Stimulated activated CD8-positive, alpha-beta memory T cell treated with anti-CD3 and anti-CD28 coated beads, Interleukin-12 subunit alpha, Interleukin-12 subunit beta, amount 100 ng/mL, for 24 hours (primary cell): ENCODE measurements around the gene SLC35F6.
"Not testable (repeated sequence)": the region's sequence is repeated elsewhere in the genome, so short reads cannot be mapped to it uniquely, and the experiment has no call there.

Experiments
- DNase-seq: peaks from one replicate; pipeline ENCODE4 v3.0.0-alpha.2; 2020; ENCODE audit errors: extremely low read depth

SLC35F6 gene

DNA sequence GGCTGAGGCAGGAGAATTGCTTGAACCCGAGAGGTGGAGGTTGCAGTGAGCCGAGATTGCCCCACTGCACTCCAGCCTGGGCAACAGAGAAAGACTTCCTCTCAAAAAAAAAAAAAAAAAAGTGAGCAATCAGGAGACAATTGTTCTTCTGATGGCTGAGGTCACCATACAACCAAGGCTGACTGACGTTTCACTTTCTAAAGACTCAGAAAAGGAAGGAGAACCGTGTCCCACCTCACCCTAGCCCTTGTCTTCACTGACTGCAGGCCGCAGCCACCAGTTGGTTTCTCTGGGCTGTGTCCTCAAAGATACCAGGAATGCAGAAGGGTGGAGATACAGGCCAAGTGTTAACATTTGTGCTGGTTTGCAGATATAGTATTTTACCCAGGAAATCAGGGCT lies 7.7 kb upstream of the SLC35F6 start:
- no peak for DNase-seq

DNA sequence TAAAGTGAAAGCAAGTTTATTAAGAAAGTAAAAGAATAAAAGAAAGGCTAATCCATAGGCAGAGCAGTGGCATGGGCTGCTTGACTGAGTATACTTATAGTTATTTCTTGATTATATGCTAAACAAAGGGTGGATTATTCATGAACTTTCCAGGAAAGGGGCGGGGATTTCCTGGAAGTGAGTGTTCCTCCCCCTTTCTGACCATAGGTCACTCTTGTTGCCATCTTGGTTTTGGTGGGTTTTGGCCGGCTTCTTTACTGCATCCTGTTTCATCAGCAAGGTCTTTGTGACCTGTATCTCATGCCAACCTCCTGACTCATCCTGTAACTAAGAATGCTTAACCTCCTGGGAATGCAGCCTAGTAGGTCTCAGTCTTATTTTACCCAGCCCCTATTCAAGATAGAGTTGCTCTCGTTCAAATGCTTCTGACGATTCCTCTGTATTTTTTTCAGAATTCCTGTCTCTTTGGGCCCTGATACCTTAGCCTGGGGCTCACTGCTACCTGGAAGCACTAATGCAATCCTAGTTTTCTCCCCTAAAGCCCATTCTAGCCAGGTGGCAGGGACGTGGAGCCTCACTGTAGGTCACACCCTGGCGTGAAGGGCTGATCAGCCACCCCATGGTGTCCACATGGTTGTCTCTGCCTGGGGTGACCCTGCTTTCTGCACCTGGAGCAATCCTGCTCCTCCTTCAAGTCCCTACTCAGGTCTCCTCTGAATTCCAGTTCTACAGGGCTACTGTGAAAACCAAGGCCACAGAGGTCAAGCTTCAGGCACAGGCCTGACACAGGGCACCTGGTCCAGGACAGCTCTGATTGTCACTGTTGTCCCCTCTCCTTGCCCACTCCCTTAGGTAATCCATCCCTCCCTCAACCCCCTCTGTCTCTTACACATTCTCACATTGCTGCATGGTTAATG lies 6.0 kb upstream of the SLC35F6 start:
- DNase-seq: no peak

DNA sequence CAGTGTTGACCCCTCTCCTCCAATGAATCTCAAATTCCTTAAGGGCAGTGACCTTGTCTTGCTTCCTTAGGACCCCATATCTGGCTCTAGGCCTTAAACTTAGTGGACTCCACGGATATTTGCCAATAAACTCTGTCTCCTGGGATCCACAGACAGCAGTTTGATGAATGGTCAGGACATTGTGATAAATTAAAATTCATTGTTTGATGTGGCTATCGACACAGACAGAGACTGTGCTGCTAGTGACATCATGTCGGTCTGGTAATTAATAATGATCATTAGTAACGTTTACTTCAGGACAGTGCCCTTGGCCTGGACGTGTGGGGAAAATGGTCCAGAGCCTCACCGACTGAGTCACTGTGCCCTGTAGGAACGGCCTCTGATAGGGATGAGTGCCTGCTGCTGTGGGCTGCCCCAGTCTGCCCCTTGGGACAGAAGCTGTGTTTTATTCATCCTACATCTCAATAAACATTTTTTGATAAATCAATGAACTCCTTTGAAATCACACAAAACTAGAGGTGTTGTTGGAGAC lies 5.2 kb upstream of the SLC35F6 start:
- DNase-seq: no peak

DNA sequence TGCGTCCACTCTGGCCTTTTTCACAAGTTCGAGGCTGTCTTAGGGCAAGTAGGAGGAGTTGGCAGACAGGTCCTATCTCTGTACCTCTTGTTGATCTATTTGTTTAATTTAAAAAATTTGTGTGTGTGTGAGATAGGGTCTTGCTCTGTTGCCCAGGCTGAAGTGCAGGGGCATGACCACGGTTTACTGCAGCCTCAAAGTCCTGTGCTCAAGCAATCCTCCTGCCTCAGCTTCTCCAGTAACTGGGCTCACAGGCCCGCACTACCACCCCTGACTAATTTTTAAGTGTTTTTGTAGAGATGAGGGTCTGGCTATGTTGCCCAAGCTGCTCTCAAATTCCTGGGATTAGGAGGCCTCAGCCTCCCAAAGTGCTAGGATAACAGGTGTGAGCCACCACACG lies 4.2 kb upstream of the SLC35F6 start:
- no peak for DNase-seq

DNA sequence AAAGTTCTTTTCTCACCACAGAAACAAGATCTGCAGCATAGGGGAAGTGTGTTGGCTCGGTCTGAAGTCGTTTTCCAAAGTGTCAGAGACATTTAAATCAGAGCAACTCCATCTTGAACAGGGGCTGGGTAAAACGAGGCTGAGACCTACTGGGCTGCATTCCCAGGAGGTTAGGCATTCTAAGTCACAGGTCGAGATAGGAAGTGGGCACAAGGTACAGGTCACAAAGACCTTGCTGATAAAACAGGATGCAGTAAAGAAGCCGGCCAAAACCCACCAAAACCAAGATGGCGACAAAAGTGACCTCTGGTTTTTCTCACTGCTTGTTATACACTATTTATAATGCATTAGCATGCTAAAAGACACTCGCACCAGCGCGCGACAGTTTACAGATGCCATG lies 3.1 kb upstream of the SLC35F6 start:
- not testable (repeated sequence) for DNase-seq

DNA sequence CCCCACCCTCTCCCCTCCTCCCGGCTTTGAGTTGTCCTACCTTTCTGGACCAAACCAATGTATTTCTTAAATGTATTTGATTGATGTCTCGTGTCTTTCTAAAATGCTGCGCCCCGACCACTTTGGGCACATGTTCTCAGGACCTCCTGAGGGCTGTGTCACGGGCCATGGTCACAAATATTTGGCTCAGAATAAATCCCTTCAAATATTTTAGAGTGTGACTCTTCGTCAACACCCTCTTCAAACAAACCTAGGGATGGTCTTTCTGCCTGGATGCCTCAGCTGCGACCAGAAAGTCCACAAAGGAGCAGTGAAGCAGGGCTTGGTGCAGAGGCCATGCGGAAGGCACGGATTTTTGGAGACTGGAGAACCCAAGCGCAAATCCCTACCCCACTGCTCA lies 1.1 kb upstream of the SLC35F6 start:
- no peak for DNase-seq

DNA sequence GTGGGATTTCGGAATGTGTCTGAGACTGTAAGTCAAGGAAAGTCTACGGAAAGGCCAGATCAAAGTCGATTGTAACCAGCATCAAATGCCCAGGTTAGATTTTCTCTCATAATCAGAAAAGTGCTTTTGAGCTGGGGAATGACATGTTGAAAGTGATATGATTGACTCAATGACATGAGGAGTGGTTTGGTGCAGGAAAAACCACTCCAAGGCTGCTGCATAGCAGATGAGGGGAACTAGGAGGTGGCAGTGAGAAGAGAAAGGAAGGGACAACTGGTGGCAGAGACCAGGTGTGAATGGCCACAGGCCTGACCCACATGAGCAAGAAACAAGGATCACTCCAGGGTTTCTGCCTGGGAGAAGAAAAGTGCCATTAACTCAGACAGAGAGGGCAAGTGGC lies 822 bp downstream of the SLC35F6 start:
- no peak for DNase-seq

DNA sequence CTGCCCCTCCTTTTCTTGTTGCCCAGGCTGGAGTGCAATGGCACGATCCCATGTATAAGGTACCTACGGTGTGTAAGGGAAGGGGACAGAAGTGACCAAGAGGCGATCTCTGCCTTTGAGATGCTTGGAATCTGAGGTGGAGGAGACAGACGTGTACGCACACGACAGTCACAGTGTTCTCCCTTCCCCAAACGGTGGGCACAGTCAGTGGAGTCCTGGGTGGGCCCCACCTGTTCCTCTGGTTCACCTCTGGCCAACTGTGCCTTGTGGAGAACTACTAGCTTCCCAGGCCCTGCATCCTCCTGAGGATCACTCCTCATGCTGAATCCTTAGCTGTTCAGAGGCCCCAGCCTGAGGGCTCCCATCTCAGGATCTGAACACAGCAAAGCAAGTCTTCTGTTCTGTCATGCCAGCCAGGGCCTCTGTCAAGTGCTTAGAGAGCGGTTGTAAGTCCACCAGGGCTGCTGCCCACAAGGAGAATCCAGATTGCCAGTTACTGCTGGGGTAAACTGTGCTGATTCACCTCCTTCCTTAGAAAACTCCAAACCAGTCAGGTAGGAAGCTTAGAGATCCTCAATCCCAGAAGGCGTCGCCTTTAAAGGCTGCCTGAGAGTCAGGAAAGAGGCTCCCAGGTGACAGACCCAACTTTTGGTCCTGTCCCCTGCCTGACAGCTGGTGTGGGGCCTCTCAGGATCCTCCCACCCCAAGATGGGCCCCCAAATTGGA lies 1.6 kb downstream of the SLC35F6 start:
- no peak for DNase-seq

DNA sequence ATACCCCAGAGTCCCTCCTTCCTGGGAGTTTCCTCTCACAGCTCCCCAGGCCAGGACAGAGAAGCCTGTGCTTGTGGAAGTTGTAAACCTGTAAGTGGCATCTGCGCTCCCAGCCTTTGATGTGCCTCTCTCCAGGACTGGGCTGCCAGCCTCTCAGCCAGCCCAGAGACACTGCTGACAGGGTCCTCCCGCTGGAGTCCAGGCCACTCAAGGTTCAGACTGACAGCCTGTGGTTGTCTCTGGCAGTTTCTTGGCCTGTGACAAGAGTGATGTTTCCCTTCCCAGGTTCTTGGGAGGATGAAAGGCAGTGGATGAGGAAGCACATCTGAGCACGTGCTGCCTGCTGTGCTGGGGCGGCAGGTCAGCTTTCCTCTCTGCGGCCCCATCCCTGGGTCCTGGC lies 3.0 kb downstream of the SLC35F6 start:
- no peak for DNase-seq

DNA sequence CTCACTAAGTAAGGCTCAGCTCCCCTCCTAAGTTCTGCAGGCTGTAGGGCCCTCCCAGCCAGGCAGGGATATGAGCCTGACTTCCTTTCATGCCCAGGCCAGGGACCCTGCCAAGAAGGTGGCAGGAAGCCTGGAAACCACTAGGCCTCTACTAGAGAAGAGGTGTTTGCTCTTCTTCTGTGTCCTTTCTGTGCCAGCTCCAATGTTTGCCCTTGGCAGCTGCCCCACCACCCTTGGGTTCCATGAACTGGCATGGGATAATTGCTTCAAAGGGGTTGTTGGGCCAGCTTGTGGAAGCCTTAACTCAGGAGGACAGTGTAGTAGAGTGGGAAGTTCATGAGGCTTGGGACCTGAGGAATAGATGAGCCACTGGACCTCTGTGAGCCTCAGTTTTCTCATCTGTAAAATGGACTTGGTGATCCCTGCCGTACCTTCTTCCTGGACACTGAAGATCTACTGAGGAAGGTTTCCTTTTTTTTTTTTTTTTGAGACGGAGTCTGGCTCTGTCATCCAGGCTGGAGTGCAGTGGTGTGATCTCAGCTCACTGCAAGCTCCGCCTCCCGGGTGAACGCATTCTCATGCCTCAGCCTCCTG lies 3.9 kb downstream of the SLC35F6 start:
- no peak for DNase-seq

DNA sequence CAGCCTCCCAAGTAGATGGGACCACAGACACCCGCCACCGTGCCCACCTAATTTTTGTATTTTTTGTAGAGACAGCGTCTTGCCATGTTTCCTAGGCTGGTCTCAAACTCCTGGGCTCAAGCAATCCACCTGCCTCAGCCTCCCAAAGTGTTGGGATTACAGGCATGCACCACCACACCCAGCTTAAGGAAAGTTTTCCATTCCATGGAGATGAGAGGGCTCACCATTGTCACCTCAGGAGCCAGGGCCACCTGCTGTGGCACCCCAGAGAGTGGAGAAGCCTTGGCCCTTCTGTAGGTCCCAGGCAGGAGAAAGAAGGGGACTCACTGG lies 4.6 kb downstream of the SLC35F6 start:
- no peak for DNase-seq

DNA sequence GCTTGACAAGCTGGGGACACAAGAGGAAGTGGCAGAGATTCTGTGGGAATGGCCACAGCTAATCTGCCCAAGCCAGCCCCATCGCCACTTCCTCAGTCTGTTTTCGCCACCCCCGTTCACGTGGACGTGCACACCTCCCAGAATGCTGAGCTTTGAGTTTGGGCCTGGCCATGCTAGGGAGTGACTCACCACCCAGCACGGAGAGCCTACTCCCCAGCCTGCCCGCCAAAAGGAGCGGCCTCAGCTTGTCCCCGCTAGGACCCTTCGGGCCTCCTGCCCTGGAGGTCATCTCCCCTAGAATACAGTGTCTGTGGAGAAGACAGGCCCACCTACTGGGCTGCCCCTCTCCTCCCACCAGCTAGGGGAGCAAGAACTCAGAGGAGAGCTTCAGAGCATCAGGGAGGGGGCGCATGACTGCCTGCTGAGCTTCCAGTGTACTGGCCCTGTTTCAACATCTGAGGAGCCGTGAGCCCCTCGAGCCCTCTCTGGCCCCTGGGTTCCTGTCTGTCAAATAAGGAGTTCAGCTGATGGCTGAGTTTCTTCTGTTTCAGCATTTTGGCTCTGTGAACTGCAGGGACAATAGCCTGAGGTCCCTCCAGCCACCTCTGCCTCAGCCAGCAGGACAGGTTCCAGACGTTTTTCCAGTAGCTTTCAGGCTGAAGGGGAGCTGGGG lies 5.1 kb downstream of the SLC35F6 start:
- no peak for DNase-seq

DNA sequence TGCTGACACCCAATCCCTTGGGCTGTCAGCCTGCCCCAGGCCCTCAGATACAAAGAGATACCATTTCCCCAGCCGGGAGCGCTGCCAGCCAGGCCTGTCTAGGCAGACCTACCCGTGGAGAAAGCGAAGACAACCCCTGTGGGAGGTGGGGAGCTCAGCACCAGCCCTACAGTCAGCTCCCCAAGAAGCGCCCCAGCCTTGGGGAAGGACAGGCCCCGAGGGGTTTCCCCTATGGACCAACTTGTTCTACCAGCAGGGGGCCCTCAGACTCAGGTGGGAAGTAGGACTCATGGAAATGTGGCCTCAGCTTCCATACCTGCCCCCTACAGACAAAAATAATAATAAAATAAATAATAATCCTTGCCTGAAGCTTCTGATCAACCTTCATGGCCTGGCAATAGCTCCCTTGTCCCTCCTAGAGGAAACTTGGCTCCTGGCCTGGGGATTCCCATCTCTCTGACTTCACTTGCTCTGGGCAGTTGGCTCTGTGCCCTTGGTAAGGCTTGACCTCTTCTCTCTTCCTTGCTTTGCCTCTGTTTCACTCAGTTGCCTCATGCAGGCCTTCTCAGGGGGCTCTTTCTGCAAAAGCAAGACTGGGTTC lies 7.0 kb downstream of the SLC35F6 start:
- DNase-seq: no peak

DNA sequence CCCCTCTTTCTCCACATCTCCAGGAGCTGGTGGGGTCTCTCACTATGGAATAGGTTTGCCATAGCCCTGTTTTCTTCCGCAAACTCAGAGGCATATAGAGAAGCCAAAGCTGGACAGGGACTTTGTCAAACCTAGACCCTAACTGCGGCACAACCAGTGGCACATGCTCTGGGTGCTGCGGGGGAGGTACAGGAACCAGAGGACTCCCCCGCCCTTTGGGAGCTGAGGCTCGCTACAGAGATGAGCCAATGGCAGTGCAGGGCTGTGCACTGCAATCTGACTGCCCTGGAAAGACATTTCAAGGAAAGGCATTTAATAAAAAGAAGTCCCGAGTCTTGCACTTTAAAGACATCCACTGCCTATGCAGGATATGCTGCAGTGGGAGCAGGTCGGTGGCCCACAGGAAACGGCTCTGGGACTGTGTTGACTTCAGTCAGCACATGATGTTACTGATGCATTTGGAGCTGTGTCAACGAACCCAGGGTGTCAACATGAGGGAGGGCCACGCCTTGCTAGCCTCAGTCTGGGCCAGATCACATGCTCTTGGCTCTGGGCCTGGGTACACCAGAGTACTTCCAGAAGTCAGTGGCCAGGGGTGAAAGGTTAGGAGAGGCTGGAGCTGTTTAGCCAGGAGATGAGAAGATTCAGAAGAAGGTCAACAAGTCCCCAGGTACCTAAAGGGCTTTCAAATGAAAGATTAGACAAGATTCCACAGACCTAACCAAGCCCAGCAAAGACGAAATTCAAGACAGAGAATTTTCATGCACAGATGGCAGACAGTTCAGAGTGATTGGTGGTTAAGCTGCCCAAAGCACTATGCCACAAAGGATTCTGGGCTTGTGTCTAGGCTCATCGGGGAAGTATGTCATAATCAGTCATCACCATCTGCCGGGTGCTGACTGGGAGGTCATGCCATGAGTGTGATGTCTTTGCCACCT lies 8.2 kb downstream of the SLC35F6 start:
- DNase-seq: no peak

DNA sequence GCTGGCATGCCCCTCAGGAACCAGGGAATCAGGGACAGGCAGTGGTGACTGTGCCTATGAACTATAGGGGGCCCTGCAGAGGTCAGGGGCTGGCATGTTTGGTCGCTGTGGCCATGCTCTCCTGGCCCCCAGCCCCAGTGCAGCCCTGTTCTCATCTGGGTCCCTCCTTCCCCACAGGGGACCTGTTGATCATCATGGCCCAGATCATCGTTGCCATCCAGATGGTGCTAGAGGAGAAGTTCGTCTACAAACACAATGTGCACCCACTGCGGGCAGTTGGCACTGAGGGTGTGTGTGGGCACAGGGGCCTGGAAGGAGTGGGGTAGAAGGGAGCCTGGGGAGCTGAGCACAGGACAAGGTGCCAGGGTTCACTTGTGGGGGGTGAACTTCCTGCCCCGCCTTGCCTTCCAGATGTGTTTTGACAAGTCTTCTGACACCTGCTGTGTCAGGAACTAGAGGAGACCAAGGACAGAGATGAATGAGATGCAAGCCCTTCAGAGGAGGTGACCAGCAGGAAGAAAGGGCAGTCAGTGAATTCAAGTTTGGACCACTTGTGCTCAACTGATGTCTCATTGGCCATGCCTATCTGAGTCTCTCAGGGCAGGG lies 12.2 kb downstream of the SLC35F6 start:
- no peak for DNase-seq

DNA sequence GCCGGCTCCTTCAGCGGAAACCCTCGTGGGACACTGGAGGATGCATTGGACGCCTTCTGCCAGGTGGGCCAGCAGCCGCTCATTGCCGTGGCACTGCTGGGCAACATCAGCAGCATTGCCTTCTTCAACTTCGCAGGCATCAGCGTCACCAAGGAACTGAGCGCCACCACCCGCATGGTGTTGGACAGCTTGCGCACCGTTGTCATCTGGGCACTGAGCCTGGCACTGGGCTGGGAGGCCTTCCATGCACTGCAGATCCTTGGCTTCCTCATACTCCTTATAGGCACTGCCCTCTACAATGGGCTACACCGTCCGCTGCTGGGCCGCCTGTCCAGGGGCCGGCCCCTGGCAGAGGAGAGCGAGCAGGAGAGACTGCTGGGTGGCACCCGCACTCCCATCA lies 14.0 kb downstream of the SLC35F6 start:
- no peak for DNase-seq

DNA sequence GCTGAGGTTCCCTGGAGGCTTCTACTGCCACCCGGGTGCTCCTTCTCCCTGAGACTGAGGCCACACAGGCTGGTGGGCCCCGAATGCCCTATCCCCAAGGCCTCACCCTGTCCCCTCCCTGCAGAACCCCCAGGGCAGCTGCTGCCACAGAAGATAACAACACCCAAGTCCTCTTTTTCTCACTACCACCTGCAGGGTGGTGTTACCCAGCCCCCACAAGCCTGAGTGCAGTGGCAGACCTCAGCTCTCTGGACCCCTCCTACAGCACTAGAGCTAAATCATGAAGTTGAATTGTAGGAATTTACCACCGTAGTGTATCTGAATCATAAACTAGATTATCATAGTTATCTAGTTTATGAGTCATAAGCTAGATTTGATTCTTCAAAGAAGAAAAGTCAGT lies 14.4 kb downstream of the SLC35F6 start:
- no peak for DNase-seq

DNA sequence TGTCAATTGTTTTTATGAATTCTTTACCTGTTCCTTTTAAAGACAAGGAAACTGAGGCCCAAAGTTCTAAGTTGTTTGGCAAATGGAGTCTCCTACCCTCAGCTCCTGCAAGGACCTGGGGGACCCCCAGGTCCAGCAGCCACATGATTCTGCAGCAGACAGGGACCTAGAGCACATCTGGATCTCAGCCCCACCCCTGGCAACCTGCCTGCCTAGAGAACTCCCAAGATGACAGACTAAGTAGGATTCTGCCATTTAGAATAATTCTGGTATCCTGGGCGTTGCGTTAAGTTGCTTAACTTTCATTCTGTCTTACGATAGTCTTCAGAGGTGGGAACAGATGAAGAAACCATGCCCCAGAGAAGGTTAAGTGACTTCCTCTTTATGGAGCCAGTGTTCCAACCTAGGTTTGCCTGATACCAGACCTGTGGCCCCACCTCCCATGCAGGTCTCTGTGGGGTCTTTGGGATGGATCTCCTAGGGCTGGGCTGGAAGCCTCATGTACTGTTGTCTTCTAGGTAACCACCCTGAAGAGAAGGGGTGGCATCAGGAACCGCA lies 16.2 kb downstream of the SLC35F6 start:
- no peak for DNase-seq

DNA sequence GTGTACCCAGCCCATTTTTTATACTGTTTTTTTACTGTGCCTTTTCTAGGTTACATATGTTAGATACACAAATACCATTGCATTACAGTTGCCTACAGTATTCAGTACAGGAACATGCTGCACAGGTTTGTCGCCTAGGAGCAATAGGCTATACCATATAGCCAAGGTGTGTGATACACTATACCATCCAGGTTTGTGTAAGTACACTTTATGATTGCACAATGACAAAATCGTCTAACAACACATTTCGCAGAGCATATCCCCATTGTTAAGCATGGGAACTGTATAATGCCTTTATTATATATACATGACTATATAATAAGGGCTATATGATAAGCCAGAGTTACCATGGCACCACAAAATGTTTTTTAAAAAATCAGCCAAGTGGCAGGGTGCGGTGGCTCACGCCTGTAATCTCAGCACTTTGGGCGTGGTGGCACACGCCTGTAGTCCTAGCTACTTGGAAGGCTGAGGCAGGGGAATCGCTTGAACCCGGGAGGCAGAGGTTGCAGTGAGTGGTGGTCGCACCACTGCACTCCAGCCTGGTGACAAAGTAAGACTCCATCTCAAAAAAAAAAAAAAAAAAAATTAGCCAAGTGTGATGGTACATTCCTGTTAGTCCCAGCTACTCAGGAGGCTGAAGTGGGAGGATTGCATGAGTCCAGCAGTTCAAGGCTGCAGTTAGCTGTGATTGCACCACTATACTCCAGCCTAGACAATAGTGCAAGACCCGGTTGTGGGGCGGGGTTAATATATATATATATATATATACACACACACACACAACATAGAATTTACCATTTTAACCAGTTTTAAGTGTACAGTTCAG lies 19.0 kb downstream of the SLC35F6 start:
- no peak for DNase-seq
